DND-41 (cell line): ENCODE data around the gene PPP6R2.

Source experiments
- CTCF ChIP-seq: IDR thresholded peaks from 2 replicates; pipeline ENCODE4 v1.5.1; 2012; ENCODE audit warnings: borderline replicate concordance, low read length, moderate library complexity, mild to moderate bottlenecking; ENCODE audit not compliant: poor library complexity, severe bottlenecking; ENCODE audit errors: extremely low read depth
- EZH2 ChIP-seq: IDR thresholded peaks from 3 replicates; pipeline ENCODE4 v1.6.1; 2012; ENCODE audit warnings: borderline replicate concordance, low read depth, mild to moderate bottlenecking, moderate library complexity, low read length, inconsistent platforms; ENCODE audit not compliant: severe bottlenecking

GRCh38 chr22:50469377-50470305 is 126.5 kb downstream of the PPP6R2 start:
- peak; percentile 57 for TF ChIP-seq CTCF
- no peak for TF ChIP-seq EZH2
